DND-41 (cell line): ENCODE measurements around the gene LITAFD.

ENCODE experiments used
- CTCF ChIP-seq: IDR thresholded peaks from 2 replicates; pipeline ENCODE4 v1.5.1; 2012; ENCODE audit warnings: borderline replicate concordance, low read length, moderate library complexity, mild to moderate bottlenecking; ENCODE audit not compliant: poor library complexity, severe bottlenecking; ENCODE audit errors: extremely low read depth
- EZH2 ChIP-seq: IDR thresholded peaks from 3 replicates; pipeline ENCODE4 v1.6.1; 2012; ENCODE audit warnings: borderline replicate concordance, low read depth, mild to moderate bottlenecking, moderate library complexity, low read length, inconsistent platforms; ENCODE audit not compliant: severe bottlenecking

DNA sequence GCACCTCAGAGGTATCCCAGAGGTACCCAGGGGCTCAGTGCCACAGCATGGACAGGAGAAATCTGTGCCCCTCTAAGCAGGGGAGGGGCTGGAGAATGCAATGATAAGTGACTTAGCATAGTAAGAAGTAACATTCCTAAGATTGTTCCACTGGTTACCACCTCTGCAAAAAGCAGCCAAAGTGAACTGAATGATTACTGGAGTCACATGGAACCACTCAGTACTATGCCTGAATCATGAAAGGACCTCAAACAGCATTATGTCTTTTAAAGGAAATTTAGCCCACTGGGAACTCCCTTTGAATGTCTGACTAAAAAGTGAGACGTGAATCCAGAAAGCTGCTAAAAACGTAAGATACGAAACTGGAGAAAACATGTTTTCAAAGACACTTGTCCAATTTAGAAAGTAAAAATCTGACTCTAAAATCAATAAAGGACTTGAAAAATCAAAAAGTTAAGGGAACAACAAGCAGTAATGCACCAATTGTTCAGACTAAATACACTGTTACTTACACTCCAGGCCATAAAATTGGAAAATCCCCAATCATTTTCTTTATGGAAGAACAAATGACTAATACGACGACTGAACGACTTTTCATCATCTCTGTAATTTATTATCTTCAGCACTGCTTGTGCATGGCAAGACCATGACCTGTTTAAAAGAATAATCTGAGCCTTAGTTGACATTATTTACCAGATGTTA lies 38.6 kb downstream of the LITAFD start:
- TF ChIP-seq CTCF, result no peak
- TF ChIP-seq EZH2, result no peak
